ENCODE measurements around the gene C16orf89. TPM values are rescaled to one million over a fixed set of nuclear protein-coding genes. Genes with fewer than 3 reads are reported as not detected.
"Not testable (repeated sequence)": the region's sequence is repeated elsewhere in the genome, so short reads cannot be mapped to it uniquely, and the experiment has no call there.

Gene C16orf89
- total RNA-seq, 1 experiment from 2014 or later: 1.8 TPM

DNA sequence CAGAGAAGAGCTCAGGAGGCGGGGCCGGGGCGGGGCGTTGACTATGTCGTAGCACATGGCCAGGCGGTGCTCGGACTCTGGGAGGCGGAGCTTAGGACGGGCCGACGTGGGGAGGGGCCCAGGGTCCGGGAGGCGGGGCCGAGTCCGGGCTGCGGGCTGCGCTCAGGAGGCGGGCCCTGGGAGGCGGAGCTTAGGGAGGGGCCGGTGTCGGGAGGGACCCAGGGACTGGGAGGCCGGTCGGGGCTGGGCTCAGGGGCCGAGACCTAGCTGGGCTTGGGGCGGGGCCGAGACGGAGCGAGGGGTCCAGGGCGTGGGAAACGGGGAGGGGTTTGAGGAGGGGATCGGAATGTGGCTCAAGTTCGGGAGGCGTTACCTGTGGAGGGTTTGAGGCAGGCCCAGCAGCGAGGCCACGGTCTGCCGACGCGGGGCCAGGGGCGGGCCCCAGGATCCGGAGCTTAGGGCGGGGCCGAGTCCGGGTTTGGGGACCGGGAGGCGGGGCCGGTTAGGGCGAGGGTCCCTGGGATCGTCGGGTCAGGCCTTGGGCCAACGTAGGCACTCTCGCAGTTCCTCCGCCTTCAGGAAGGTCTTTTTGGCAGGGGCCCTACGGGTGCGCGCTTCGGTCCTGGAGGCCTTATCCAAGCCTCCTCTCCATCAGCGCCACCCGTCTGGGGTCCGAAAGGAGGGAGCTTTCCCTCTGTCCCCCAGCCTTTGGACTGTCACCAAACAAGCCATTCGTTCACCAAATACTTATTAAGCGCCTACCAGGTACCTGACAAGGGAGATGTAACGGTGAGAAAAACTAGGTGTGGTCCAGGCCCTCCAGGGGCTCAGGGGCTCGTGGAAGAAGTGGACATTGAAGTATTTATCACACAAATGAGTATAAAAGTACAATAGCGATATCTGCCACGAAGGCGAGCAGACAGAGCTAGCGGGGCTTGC is 32.7 kb upstream of the C16orf89 start:
- not testable (repeated sequence) for H3K36me3 Mint-ChIP-seq; H3K9me3 Mint-ChIP-seq; H3K27me3 Mint-ChIP-seq (ENCODE audit: low read depth)
- peak; percentile 97 for DNase-seq (ENCODE audit: low spot score)
- Mint-ChIP-seq H3K4me3 (peak overlapping the region; percentile 89), H3K4me1 (peaks cover 17% of the 10 kb centered on the region), H3K27ac (peak overlapping the region; percentile 57)
- TF ChIP-seq, protein P1, sequence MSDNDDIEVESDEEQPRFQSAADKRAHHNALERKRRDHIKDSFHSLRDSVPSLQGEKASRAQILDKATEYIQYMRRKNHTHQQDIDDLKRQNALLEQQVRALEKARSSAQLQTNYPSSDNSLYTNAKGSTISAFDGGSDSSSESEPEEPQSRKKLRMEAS (CRISPR knock-in tag; IDR thresholded peaks at IDR 0.05): 0 out of 2 replicates have a peak, but pooled peaks have one; percentile 31
- peak; percentile 62 for TF ChIP-seq SP1 (CRISPR knock-in tag; conservative IDR thresholded peaks at IDR 0.05)
- ATAC-seq: peak; percentile 61
- ChIA-PET POLR2A (interaction anchor here (0.6 to 1.1 kb wide), 2 partner anchors 128 to 334 kb away, joined by 3 read pairs; no protein-coding TSS in a partner anchor), CTCF (interaction anchor here (0.6 to 1.6 kb wide), 12 partner anchors 9 to 517 kb away, joined by 3 to 12 read pairs (median 4); partner anchors contain the start of gene SEC14L5)

GRCh38 chr16:5097470-5098220 is 31.9 kb upstream of the C16orf89 start, which contains the start of gene EEF2KMT:
EEF2KMT (minus strand) TSS chr16:5097795; CDS start chr16:5097739, 56 bp downstream.
- H3K9me3 Mint-ChIP-seq; POLR2A ChIA-PET; H3K27me3 Mint-ChIP-seq (ENCODE audit: low read depth); H3K36me3 Mint-ChIP-seq: not testable (repeated sequence)
- peak within 1 kb of the TSS; percentile 92 for H3K4me3 Mint-ChIP-seq
- TF ChIP-seq USF2 (CRISPR knock-in tag; IDR thresholded peaks at IDR 0.05): peak; percentile 27; the same call in 1 of the 2 replicates
- TF ChIP-seq, protein P2, sequence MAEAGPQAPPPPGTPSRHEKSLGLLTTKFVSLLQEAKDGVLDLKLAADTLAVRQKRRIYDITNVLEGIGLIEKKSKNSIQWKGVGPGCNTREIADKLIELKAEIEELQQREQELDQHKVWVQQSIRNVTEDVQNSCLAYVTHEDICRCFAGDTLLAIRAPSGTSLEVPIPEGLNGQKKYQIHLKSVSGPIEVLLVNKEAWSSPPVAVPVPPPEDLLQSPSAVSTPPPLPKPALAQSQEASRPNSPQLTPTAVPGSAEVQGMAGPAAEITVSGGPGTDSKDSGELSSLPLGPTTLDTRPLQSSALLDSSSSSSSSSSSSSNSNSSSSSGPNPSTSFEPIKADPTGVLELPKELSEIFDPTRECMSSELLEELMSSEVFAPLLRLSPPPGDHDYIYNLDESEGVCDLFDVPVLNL (CRISPR knock-in tag; IDR thresholded peaks at IDR 0.05; ENCODE audit: borderline replicate concordance, low read depth): 0 out of 2 replicates have a peak, but pooled peaks have one; percentile 36
- 0 out of 2 replicates have a peak, but pooled peaks have one; percentile 49 for TF ChIP-seq IRF1 (CRISPR knock-in tag; IDR thresholded peaks at IDR 0.05)
- TF ChIP-seq, protein P3, sequence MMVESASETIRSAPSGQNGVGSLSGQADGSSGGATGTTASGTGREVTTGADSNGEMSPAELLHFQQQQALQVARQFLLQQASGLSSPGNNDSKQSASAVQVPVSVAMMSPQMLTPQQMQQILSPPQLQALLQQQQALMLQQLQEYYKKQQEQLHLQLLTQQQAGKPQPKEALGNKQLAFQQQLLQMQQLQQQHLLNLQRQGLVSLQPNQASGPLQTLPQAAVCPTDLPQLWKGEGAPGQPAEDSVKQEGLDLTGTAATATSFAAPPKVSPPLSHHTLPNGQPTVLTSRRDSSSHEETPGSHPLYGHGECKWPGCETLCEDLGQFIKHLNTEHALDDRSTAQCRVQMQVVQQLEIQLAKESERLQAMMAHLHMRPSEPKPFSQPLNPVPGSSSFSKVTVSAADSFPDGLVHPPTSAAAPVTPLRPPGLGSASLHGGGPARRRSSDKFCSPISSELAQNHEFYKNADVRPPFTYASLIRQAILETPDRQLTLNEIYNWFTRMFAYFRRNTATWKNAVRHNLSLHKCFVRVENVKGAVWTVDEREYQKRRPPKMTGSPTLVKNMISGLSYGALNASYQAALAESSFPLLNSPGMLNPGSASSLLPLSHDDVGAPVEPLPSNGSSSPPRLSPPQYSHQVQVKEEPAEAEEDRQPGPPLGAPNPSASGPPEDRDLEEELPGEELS (CRISPR knock-in tag; IDR thresholded peaks at IDR 0.05): peak; percentile 53; the same call in 1 of the 2 replicates
- TF ChIP-seq, protein P4, sequence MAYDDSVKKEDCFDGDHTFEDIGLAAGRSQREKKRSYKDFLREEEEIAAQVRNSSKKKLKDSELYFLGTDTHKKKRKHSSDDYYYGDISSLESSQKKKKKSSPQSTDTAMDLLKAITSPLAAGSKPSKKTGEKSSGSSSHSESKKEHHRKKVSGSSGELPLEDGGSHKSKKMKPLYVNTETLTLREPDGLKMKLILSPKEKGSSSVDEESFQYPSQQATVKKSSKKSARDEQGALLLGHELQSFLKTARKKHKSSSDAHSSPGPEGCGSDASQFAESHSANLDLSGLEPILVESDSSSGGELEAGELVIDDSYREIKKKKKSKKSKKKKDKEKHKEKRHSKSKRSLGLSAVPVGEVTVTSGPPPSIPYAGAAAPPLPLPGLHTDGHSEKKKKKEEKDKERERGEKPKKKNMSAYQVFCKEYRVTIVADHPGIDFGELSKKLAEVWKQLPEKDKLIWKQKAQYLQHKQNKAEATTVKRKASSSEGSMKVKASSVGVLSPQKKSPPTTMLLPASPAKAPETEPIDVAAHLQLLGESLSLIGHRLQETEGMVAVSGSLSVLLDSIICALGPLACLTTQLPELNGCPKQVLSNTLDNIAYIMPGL (CRISPR knock-in tag; IDR thresholded peaks at IDR 0.05): peak; percentile 63; the same call in 1 of the 2 replicates
- TF ChIP-seq ETV6 (CRISPR knock-in tag; IDR thresholded peaks at IDR 0.05): peak; percentile 36; the same call in 1 of the 2 replicates
- TF ChIP-seq ARID4B (CRISPR knock-in tag; IDR thresholded peaks at IDR 0.05; ENCODE audit: borderline replicate concordance): peak; percentile 53; the same call in 1 of the 2 replicates
- peak; percentile 48; the same call in 1 of the 2 replicates for TF ChIP-seq SP1 (CRISPR knock-in tag; conservative IDR thresholded peaks at IDR 0.05)
- TF ChIP-seq GABPB1 (CRISPR knock-in tag; IDR thresholded peaks at IDR 0.05): peak; percentile 69
- H3K4me1 Mint-ChIP-seq: peaks cover 17% of the 10 kb centered on the region
- ATAC-seq: peak; percentile 100
- peak within 1 kb of the TSS; percentile 97 for H3K27ac Mint-ChIP-seq
- CTCF ChIA-PET: interaction anchor here (0.6 to 1.6 kb wide), 12 partner anchors 10 to 518 kb away, joined by 3 to 12 read pairs (median 4); partner anchors contain the start of gene SEC14L5
- peak; percentile 98 for DNase-seq (ENCODE audit: low spot score)

All from WTC11 (cell line).